ENCODE results near the gene WHRN. TPM values are rescaled to one million over a fixed set of nuclear protein-coding genes. Genes with fewer than 3 reads are reported as not detected.

Gene WHRN
- total RNA-seq, 1 donor from 2014 or later = 5.2 TPM

DNA sequence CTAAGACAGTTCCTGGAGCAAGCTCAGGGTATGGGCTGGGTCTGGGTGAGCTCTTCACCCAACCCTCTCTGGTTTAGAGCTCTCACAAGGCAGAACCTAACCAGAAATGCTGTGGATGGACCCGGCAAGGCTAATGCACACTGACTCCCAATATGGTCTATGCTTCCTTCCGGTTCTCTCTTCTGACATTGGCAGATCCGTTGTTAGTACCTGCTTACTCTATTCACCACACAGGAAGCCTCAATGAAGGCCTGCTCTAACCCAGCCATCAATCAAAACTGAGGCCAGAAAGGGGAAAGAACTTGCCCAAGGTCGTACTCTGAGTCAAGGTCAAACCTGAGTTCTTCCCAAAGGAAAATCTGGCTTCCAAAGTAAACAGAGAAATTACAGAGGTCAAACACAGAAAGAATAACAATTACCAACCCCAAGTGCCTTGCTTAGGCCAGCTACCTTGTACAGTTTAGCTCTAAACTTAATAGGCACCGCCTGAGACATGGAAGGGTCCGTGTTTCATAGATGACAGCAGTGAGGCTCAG, 71.5 kb downstream of the WHRN start:
- no peak overlapping the region for H3K4me3 ChIP-seq (ENCODE audit: low read depth, low read length)
- no peak for DNase-seq (ENCODE audit: low read depth)
- TF ChIP-seq, protein P1, sequence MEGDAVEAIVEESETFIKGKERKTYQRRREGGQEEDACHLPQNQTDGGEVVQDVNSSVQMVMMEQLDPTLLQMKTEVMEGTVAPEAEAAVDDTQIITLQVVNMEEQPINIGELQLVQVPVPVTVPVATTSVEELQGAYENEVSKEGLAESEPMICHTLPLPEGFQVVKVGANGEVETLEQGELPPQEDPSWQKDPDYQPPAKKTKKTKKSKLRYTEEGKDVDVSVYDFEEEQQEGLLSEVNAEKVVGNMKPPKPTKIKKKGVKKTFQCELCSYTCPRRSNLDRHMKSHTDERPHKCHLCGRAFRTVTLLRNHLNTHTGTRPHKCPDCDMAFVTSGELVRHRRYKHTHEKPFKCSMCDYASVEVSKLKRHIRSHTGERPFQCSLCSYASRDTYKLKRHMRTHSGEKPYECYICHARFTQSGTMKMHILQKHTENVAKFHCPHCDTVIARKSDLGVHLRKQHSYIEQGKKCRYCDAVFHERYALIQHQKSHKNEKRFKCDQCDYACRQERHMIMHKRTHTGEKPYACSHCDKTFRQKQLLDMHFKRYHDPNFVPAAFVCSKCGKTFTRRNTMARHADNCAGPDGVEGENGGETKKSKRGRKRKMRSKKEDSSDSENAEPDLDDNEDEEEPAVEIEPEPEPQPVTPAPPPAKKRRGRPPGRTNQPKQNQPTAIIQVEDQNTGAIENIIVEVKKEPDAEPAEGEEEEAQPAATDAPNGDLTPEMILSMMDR (conservative IDR thresholded peaks at IDR 0.05; ENCODE audit: low read depth, low read length) = no peak

GRCh38 chr9:114433086-114433485, 72.2 kb downstream of the WHRN start:
- no peak for DNase-seq (ENCODE audit: low read depth)
- H3K4me3 ChIP-seq (ENCODE audit: low read depth, low read length) = no peak overlapping the region
- TF ChIP-seq, protein P1 (conservative IDR thresholded peaks at IDR 0.05; ENCODE audit: low read depth, low read length) = no peak

DNA sequence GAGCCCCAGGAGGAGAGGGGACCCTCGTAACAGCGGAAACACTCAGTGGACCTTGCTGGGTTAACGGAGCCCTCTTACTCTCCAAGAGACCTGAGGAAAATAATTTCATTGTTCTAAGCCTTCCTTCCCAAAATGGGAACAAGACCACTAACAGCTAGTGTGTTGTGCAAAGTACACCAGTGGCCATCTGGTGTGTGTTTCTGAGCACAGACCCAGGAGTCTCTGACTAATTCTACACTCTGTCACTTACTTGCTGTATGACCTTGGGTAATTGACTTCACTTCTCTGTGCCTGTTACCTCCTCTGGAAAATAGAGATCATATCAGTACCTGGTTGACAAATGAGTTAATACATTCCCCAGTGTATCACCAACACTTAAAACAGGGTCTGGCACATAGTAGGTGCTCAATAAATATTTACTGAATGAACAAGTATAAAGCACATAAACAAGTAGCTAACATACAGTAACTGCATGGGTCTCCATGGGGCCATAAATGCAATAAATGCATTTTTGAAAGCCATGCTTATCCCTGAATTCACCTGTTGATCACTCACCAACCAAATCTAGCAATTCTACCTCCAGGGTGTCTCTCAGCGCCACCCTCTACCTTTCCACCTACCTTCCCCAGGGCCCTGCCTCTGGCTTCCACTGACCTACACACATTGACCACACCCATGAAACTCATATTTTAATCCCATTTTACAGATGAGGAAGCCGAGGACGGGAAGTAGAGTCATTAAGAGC, 72.8 kb downstream of the WHRN start:
- TF ChIP-seq, protein P1 (conservative IDR thresholded peaks at IDR 0.05; ENCODE audit: low read depth, low read length) = no peak

GRCh38 chr9:114431770-114432169, 73.5 kb downstream of the WHRN start:
- no peak for DNase-seq (ENCODE audit: low read depth)
- no peak overlapping the region for H3K4me3 ChIP-seq (ENCODE audit: low read depth, low read length)
- TF ChIP-seq, protein P1 (conservative IDR thresholded peaks at IDR 0.05; ENCODE audit: low read depth, low read length) = no peak

More for the DNA sequence above, 72.8 kb downstream of the WHRN start:
- DNase-seq (ENCODE audit: low read depth) = no peak
- H3K4me3 ChIP-seq (ENCODE audit: low read depth, low read length) = no peak overlapping the region

DNA sequence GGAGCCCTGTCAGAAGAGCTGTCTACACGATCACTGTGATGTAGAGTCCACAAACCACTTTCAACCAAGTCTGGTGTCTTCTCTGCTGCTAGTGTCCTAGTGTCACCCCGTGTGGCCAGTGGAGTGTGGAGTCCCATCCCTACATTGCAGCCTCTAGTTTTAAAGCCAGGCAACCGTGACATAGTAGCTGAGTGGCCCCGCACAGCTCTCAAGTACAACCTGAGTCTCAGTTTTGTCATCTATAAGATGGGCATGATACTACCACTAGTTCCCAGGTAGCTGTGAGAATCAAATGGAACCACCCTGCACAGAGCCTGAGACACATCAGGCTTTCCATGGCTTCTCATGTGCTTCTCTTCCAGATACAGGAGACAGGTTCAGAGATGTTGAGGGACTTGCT, 74.3 kb downstream of the WHRN start:
- TF ChIP-seq, protein P1 (conservative IDR thresholded peaks at IDR 0.05; ENCODE audit: low read depth, low read length) = no peak
- no peak for DNase-seq (ENCODE audit: low read depth)
- no peak overlapping the region for H3K4me3 ChIP-seq (ENCODE audit: low read depth, low read length)

DNA sequence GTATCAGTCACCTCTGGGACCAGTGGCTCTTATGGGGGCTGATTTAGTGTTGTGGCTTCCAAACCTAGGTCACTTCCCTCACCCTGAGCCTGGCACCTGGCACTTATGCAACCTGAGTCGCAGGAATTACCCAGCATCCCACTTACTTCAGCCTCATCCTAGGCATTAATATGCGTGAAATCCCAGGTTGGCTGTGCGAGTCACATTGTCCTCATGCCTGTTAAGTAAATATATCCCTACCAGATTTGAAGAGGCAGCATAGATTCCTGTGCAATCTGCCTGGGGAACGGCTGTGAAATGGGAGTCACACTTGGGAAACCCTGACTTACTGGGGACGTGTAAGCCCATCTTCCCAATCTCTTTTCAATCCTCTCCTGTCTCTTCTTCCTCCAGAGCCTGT, 74.8 kb downstream of the WHRN start:
- TF ChIP-seq, protein P1 (conservative IDR thresholded peaks at IDR 0.05; ENCODE audit: low read depth, low read length) = no peak
- no peak overlapping the region for H3K4me3 ChIP-seq (ENCODE audit: low read depth, low read length)
- no peak for DNase-seq (ENCODE audit: low read depth)

- no peak overlapping the region for H3K4me3 ChIP-seq (ENCODE audit: low read depth, low read length)
- TF ChIP-seq, protein P1 (conservative IDR thresholded peaks at IDR 0.05; ENCODE audit: low read depth, low read length) = no peak
- DNase-seq (ENCODE audit: low read depth) = no peak
Measured at GRCh38 chr9:114429488-114429887, 75.8 kb downstream of the WHRN start.

All from epithelial cell of proximal tubule (primary cell).